Thymus (tissue), 11 donors: Measurements from ENCODE around the gene LARGE1. TPM values are rescaled to one million over a fixed set of nuclear protein-coding genes. Genes with fewer than 3 reads are reported as not detected.
"Not testable (repeated sequence)": the region's sequence is repeated elsewhere in the genome, so short reads cannot be mapped to it uniquely, and the experiment has no call there.

Source experiments
- DNase-seq, 9 donors: peaks; one replicate each; pipeline ENCODE4 v3.0.0-alpha.2; 2013; ENCODE audit warnings: low spot score in 9 of 9, low read depth in 6 of 9, missing footprints in 1 of 9
- H3K27ac ChIP-seq, 2 donors: one replicate each; pipeline ENCODE4 v1.5.1; 2013; ENCODE audit warnings: control low read depth in 1 of 2, low read depth in 1 of 2, low read length in 1 of 2, mild to moderate bottlenecking in 1 of 2, moderate library complexity in 1 of 2
- H3K27me3 ChIP-seq, 2 donors: one replicate each; pipeline ENCODE4 v1.5.1; 2013; ENCODE audit warnings: low read length in 1 of 2; ENCODE audit not compliant: control insufficient read depth in 2 of 2, insufficient read depth in 1 of 2
- H3K36me3 ChIP-seq, 2 donors: one replicate each; pipeline ENCODE4 v1.5.1; 2013; ENCODE audit warnings: low read length in 1 of 2, mild to moderate bottlenecking in 1 of 2, moderate library complexity in 1 of 2; ENCODE audit not compliant: control insufficient read depth in 2 of 2, insufficient read depth in 2 of 2
- H3K4me1 ChIP-seq, 2 donors: one replicate each; pipeline ENCODE4 v1.5.1; 2013; ENCODE audit warnings: low read length in 2 of 2; ENCODE audit not compliant: control insufficient read depth in 2 of 2, insufficient read depth in 2 of 2
- H3K4me3 ChIP-seq, 2 donors: one replicate each; pipeline ENCODE4 v1.5.1; 2013; ENCODE audit warnings: low read length in 2 of 2, control low read depth in 1 of 2, mild to moderate bottlenecking in 1 of 2
- H3K9me3 ChIP-seq, 2 donors: one replicate each; pipeline ENCODE4 v1.5.1; 2013; ENCODE audit warnings: low read length in 1 of 2, mild to moderate bottlenecking in 1 of 2; ENCODE audit not compliant: control insufficient read depth in 2 of 2, insufficient read depth in 1 of 2
- WGBS: extraction: QIAGEN DNeasy Blood & Tissue Kit; methylation state at CpG from one replicate; pipeline ENCODE4 v1.1.7; 2013; 5-methylcytosine and 5-hydroxymethylcytosine counted together
- polyA plus RNA-seq: library from polyadenylated mRNA; stranded (reverse); fragments of 200-250 nt; gene quantifications from one replicate; pipeline ENCODE4 v1.2.3, GENCODE V29; 2013
- total RNA-seq: library from RNA; stranded (reverse); fragments of 120-200 nt; gene quantifications from one replicate; pipeline ENCODE4 v1.2.4, GENCODE V29; 2013
- donor health status: healthy.

The LARGE1 gene
- total and polyA plus RNA-seq, 2 donors: 1.8 to 3.1 TPM

DNA sequence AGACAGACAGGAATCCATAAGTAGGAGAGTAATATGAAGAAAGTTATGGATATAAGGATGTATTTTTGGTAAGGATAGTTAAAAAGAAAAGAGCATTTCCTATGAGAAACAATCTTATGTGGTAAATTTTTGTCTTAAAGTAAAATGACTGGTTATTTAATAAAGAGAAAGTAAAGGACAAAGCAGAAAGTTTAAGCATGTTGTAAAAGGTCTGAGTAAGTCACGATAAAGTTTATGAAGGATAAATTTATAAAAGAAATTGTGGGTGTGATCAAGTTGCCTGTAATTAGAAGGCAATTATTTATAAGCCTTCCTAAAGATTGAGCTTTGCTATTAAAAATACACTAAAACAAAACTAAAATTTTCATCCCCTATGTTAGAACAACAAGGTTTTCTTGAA lies 547.4 kb downstream of the LARGE1 start:
- H3K27ac ChIP-seq: no peak overlapping the region
- H3K4me1 ChIP-seq: no peaks in the 10 kb centered on the region
- no peaks in the 10 kb centered on the region for H3K27me3 ChIP-seq
- H3K36me3 ChIP-seq: no peaks in the 10 kb centered on the region
- 96% methylated on average over 1 of the region's 1 CpG for WGBS
- DNase-seq: no peak
- H3K9me3 ChIP-seq: no peaks in the 10 kb centered on the region
- H3K4me3 ChIP-seq: no peak overlapping the region

DNA sequence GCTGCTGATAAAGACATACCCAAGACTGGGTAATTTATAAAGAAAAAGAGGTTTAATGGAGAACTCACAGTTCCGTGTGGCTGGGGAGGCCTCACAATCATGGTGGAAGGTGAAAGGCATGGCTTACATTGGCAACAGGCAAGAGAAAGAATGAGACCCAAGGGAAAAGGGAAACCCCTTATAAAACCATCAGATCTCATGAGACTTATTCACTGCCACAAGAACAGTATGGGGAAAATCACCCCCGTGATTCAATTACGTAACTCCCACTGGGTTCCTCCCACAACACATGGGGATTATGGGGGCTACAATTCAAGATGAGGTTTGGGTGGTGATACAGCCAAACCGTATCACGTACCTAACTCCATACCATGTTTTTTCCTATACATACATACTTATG lies 557.0 kb downstream of the LARGE1 start:
- not testable (repeated sequence) for DNase-seq, H3K27me3 ChIP-seq, H3K4me3 ChIP-seq, H3K9me3 ChIP-seq, H3K27ac ChIP-seq, H3K4me1 ChIP-seq, H3K36me3 ChIP-seq
- 94% methylated on average over 5 of the region's 5 CpGs for WGBS

DNA sequence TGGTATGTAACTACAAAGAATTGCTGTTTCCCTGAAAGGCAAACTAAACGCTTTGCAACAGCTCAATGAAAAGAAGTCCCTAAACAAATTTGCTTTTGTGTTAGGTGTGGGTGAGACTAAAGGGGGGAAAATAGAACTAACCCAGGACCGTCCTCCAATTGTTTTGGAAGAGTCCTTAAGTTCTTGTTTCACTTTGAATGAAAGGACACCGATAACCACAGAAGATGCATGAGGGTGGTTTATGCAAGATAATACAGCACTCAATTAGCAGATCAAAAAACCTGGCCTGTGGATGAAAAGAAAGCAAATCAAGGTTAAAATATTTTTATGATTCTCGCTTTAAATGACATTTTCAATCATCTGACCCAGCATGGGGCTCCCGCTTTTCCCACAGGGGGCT lies 557.6 kb downstream of the LARGE1 start:
- Histone ChIP-seq H3K9me3 (no peaks in the 10 kb centered on the region), H3K4me1 (no peaks in the 10 kb centered on the region), H3K27ac (no peak overlapping the region), H3K36me3 (no peaks in the 10 kb centered on the region), H3K27me3 (no peaks in the 10 kb centered on the region), H3K4me3 (no peak overlapping the region)
- DNase-seq: no peak
- 85% methylated on average over 5 of the region's 5 CpGs for WGBS

DNA sequence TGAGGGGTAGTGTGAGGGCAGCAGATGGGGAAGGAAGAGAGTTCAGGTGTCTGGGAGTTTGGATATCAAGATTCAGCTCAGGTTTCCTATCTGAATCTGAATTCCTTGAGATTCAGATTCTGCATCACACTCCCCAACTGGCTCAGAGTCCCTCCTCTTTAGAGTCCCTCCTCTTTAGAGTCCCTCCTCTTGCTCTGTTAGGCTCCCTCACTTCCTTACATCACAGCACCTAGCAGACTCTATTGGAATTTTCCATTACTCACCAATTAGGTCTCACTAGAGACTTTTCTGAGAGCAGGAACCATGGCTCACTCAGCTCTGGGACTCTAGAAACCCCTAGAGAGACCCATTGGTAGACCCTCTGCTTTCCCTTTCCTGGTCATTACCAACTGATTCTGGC lies 558.7 kb downstream of the LARGE1 start:
- Histone ChIP-seq H3K4me1 (no peaks in the 10 kb centered on the region), H3K9me3 (no peaks in the 10 kb centered on the region), H3K27ac (no peak overlapping the region), H3K27me3 (no peaks in the 10 kb centered on the region), H3K36me3 (no peaks in the 10 kb centered on the region), H3K4me3 (no peak overlapping the region)
- no peak for DNase-seq

DNA sequence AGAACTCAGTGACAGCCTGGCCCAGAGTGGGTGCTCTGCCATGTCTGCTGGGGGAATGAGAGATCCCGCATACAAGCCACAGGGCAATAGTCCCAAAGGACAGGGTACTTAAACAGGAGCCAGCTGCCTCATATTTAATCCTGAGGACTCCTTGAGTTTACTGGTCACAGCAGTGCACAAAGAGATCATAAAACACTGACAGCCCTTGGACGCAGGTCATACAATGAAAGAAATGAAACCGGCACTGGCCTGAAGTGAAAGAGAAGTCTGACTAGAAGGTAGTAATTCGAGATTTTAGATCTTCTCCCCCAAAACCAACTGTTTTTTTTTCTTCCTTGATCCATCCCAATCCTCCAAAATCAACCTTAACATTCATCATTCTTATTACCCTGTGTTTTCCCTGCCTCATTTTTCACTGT lies 562.3 kb downstream of the LARGE1 start:
- H3K4me1 ChIP-seq: no peaks in the 10 kb centered on the region
- 84% methylated on average over 4 of the region's 4 CpGs for whole genome bisulfite sequencing

DNA sequence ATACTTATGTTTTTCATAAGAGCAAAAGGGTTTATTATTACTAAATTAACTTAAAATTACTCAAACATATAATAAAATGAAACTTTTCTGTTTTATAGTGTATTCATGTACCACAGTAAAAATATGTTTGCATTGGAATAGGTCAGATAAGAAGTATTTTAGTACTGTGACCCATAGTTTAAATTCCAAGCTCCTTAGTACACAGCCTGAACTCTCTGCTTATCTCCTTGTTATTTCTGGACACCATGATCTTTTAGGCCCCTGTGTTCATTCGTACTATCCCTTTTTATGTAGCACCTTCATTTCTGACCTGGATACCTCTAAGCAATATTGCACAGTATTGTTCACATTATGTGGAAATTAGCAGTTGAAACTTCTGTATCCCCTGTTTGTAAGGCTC lies 565.3 kb downstream of the LARGE1 start:
- no peak for DNase-seq
- H3K9me3 ChIP-seq: no peaks in the 10 kb centered on the region
- H3K27me3 ChIP-seq: no peaks in the 10 kb centered on the region
- no peak overlapping the region for H3K27ac ChIP-seq
- no peaks in the 10 kb centered on the region for H3K4me1 ChIP-seq
- H3K36me3 ChIP-seq: no peaks in the 10 kb centered on the region
- H3K4me3 ChIP-seq: no peak overlapping the region
- 93% methylated on average over 1 of the region's 1 CpG for WGBS

More for the DNA sequence above, 562.3 kb downstream of the LARGE1 start:
- Histone ChIP-seq H3K27me3 (no peaks in the 10 kb centered on the region), H3K4me3 (no peak overlapping the region), H3K36me3 (no peaks in the 10 kb centered on the region), H3K9me3 (no peaks in the 10 kb centered on the region), H3K27ac (no peak overlapping the region)
- no peak for DNase-seq

DNA sequence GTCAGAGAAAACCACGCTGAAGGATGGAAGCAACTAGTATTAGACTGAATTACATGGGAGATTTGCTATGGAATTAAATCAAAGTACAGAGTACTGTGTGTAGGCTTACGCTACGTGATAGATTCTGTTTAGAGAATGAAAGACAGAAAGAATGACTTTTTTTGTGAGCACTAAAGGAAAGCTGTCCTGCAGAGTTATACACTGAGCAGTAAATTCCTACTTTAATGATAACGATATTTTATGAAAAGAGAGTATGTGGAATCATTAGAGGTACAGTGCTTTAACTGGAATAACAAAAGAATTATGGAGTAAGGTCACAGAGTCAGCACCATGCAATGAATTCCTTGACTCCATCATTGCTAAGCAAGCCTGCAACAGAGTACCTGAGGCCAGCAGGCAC lies 566.8 kb downstream of the LARGE1 start:
- no peaks in the 10 kb centered on the region for H3K9me3 ChIP-seq
- H3K4me3 ChIP-seq: no peak overlapping the region
- no peaks in the 10 kb centered on the region for H3K4me1 ChIP-seq
- WGBS: 94% methylated on average over 4 of the region's 4 CpGs
- no peak for DNase-seq
- H3K27me3 ChIP-seq: no peaks in the 10 kb centered on the region
- no peaks in the 10 kb centered on the region for H3K36me3 ChIP-seq
- no peak overlapping the region for H3K27ac ChIP-seq

DNA sequence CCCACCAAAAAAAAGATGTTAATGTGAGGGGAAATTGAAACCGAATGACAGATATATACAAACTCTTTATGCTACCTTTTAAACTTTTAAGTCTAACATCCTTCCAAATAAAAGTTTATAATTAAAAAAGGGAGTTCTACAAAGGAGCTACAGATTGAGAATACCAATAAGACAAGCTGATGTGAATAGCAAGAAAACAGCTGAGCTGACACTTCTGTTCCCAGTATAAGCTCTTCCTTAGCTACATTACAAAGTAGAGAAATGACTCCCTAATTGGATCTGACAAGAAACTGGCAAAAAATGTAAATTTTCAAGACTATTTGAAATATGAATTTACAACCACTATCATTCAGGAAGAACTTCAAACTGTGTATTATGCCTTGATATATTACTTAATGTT lies 567.5 kb downstream of the LARGE1 start:
- H3K4me1 ChIP-seq: no peaks in the 10 kb centered on the region
- no peaks in the 10 kb centered on the region for H3K9me3 ChIP-seq
- H3K36me3 ChIP-seq: no peaks in the 10 kb centered on the region
- no peak overlapping the region for H3K27ac ChIP-seq
- no peak overlapping the region for H3K4me3 ChIP-seq
- no peak for DNase-seq
- H3K27me3 ChIP-seq: no peaks in the 10 kb centered on the region
- WGBS: 95% methylated on average over 1 of the region's 1 CpG

DNA sequence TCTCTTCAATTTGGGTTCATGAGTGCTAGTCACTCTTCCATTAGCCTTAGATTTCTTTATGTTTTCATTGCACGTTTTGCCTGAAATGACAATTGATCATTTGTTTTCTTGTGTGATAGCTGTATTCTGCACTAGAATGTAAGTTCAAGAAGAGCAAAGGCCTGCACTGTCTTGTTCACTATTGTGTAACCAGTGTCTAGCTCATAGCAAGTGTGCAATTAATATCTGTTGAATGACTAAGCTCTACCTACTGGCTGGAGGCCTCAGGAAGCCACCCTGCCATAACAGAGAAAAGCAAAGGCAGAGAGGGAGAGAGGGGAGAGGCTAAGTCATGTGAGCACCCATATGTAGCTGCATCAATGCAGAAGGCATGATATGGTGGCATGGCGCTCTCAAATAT lies 569.3 kb downstream of the LARGE1 start:
- Histone ChIP-seq H3K9me3 (no peaks in the 10 kb centered on the region), H3K4me3 (no peak overlapping the region), H3K36me3 (no peaks in the 10 kb centered on the region), H3K27me3 (no peaks in the 10 kb centered on the region), H3K27ac (no peak overlapping the region), H3K4me1 (no peaks in the 10 kb centered on the region)
- 93% methylated on average over 2 of the region's 2 CpGs for whole genome bisulfite sequencing
- DNase-seq: no peak

DNA sequence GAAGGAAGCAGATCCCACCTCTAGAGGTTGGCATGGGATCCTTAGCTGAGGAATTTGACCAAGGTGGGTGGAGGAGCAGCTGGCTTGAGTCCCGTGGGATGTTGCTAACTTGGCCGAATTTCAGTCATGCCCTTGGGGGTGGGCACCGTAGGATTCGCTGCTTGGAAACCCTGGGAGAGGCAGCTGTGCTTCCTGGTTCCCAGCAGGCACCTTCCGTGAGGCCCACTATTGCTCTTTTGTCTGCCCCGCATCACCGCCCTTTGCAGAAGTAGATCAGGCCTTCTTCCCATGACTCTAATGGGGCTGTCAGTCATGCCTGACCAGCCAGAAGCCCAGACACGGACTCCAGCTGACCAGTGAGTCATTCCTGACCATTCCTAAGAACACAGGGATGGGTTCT lies 569.8 kb downstream of the LARGE1 start:
- Histone ChIP-seq H3K9me3 (no peaks in the 10 kb centered on the region), H3K27ac (no peak overlapping the region), H3K27me3 (no peaks in the 10 kb centered on the region), H3K4me1 (no peaks in the 10 kb centered on the region), H3K4me3 (no peak overlapping the region), H3K36me3 (no peaks in the 10 kb centered on the region)
- 92% methylated on average over 8 of the region's 8 CpGs for WGBS
- DNase-seq: no peak
